ENCODE measurements around the gene ILF2.
"Not testable (repeated sequence)": the region's sequence is repeated elsewhere in the genome, so short reads cannot be mapped to it uniquely, and the experiment has no call there.

The ILF2 gene

DNA sequence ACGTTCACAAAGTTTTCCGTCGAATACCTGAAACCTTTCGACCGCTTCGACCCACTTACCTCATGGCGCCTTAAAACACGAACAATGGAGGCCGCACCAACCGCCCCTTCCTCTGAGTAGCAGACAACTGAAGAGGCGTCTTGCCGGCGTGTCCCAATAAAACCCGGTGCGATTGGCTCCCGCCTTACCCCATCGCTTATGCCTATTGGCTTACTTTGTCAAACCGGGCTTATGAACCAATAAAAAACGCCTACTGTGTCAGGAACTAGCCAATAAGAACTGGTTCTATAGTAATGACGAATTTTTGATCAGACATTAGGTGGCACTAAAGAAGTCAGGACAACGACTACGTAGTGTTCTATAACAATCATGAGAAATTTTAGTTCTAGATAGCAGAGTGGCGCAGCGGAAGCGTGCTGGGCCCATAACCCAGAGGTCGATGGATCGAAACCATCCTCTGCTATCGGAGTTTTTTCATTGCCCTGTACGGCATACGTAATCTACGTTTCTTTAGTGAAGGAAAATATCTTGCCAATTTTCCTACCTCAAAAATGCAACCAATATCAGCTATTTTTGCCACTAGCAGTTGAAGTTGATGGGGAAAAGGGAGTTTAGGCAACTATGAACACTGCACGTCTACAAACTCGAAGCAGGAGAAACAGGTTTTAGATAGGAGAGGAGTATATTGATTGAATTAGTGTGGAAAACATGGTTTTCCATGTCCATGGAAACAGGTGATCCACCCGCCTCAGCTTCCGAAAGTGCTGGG lies at the start of gene ILF2:
Gene ILF2 (minus strand): TSS at position 135 of the 769 bp plus-strand sequence. CDS start 71 bp downstream, at position 64.
- DNase-seq: peak; percentile 96

DNA sequence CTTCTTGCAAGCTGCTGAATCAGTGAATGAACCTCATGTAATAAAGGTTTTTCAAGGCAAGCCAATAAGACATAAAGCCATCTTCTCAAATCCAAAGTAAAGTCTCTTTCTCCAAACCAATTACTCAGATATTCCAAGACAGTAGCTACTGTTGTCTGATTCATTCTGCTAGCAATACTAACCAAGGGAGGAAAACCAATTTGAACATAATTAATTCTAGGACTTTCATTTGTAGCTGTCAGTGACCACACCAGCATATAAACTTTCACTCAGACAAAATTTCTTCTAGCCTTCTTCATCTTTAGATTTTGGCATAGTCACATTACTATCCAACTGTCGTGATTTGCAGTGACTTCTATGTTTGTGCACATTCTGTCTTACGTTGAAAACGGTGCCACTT lies 46.5 kb upstream of the ILF2 start:
- no peak for DNase-seq

DNA sequence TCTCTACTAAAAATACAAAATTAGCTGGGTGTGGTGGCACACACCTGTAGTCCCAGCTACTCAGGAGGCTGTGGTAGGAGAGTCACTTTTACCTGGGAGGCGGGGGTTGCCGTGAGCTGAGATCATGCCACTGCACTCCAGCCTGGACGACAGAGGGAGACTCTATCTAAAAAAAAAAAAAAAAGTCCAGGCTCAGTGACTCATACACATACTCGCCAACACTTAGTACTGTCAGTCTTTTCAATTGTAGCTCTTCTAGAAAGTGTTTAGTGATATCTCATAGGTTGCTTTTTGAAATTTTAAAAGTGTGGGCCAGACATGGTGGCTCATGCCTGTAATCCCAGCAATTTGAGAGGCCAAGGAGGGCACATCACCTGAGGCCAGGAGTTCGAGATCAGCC lies 45.4 kb upstream of the ILF2 start:
- not testable (repeated sequence) for DNase-seq

DNA sequence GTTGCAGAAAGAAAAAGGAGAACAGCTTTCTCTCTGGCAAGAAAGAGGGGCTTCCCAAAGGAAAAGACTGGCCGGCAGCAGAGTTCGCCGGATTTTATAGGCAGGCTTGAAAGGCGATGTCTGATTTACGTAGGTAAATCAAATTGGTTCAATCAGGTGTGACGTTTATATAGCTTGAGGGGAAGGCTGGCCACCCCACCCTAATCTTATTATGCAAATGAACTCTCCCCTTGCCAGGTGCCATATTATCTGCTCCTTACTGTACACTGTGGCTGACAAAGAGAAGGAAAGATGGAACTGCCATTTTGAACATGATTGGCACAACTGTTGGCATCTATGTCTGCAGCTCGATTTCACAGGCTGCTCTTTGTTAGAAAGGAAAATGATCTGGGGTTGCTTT lies 40.2 kb upstream of the ILF2 start:
- DNase-seq: no peak

DNA sequence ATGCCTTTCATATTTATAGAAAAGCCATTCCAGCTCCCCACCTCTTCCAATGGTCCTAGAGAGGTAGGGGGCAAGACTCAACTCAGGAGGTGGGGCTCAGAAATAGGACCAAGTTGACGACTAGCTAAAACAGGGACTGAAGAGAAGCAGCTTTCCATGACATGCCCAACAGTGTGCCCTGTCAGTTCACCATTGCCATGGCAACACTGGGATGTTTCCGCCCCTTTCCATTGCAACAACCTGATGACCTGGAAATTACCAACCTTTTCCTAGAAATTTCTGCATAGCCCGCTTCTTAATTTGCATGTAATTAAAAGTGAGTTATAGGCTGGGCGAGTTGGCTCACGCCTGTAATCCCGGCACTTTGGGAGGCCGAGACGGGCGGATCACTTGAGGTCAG lies 34.7 kb upstream of the ILF2 start:
- DNase-seq: no peak

DNA sequence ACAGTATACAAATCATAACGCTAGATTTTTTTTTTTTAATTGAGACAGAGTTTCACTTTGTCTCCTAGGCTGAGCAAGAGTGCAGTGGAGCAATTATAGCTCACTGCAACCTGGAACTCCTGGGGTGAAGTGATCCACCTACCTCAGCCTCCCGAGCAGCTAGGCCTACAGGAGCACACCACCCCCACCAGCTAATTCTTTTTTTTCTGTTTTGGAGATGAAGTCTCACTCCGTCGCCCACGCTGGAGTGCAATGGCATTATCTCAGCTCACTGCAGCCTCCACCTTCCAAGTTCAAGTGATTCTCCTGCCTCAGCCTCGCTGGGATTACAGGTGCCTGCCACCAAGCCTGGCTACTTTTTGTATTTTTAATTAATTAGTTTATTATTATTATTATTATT lies 29.0 kb upstream of the ILF2 start:
- no peak for DNase-seq

DNA sequence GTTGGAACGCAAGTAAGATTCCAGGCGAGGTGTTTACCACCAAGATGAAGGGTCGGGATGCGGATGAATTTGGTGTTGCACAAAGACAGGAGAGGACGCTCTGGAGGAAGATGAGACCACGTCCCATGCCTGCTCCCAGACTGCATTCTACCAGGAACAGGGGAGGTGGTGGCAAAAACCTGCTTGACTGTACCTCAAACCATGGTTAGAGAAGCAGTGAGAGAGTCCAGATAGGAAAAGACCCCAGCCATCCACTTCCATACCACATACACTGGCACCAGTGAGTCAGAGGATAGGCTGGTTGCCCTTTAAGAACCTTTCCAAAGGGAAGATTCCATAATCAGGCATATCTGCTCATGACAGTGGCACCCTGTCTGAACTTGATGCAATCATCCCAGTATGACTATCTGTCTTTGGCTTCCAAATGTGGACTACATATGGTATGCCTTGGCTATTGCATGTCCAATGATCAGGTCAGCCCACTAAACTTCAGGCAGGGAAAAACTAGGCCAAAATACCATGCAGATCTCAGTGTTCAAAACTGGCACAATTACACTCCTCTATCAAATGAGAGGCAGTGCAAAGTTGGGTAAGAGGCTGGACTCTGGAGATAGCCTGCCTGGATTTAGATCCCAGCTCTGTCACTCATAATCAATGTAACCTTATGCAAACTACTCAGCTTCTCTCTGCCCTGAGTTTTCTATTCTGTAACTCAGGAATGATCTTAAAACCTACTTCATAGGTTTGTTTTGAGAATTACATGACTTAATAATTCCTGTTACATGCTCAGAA lies 28.3 kb upstream of the ILF2 start:
- DNase-seq: no peak

DNA sequence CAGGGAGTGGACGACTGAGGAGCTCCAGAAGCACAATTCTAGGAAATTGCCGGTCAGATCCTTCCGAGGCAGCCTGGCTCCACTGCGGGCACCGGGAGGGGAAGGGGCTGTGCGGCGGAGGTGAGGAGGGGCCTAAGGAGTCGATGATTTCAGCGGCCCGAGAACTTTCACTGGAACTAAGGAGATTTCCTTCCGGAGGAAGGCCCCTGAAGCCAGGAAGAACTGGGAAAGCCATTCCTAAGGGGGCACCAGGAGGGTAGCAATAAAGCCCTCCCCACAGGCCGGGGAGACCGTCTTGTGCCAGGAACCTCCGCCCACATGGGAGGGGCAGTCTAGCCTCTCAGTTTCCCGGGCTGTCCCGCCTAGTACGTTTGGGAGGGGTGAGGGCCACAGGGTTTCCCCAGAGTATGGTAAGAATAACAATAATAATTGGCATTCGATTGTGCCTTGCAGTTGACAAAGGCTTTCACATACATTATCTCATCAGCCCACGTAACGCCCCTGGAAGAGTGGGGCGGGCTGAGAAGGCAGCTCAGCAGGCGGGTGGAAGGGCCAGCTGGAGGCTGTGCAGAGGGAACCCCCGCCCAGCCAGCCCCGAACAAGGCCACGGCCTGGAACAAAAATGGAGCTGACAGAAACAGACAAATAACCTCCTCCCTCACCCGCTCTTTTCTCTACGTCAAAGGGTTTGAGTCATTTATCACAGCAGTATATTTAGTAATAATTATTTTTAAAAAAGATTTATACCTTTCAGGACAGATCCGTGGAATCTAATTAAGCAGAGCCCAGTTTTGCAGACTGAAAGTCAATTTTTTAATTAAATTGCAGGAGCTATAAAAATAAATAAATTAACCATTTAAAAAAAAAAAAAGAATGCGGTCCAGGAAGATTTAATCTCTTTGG lies 27.5 kb upstream of the ILF2 start:
- DNase-seq: peak; percentile 30

DNA sequence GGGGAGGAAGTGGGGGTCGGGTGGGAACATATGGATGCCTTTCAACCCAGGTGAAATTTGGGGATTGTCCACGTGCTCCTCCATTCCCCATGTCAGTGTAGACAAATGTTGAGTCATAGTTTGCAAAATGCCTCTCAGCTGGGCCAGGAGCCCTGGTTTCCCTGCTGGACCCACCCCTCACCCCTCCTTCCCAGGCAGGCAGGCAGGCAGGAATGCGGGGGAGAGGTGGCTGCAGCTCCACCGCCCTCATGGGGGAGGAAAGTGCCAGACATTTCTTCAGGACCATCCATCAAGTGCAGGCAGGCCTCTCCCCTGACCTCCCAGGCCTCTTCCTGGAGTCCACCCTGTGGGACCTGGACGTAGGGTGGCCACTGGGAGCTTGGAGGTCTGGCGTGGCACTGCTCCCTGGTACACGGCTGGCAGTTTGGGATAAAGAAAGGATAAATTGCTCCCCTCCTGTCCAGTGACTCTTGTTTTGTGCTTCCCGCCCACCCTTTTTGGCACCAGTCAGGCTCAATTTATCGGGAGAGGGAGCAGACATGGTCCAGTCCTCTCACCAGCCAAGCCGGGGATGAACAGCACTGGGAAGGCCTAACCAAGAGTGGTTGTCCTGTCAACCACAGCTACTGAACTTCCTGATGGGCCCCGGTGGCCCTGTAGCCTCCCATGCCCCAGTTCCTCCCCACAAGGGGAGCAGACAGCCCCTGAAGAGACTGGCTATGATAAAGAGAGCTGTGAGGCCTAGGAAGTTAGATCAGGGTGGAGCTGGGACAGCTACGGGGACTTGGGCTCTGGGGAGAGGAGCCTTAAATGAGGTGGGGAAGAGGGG lies 26.6 kb upstream of the ILF2 start:
- DNase-seq: no peak

DNA sequence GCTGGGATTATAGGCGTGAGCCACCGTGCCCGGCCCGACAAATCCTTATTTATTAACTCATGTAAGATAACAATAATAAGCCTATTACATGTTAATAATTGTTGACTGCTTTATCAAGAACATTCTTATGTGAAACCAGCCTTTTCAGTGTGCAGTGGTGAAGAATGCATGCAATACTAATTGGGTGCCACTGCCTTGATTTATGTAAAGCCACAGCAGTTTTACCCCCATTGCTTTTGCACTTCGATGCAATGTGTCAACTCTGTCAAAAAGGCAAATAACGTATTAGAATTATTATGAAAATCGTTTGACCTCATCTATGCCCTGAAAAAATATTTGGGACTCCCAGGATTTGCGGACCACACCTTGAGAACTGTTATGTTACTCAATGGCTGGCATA lies 25.9 kb upstream of the ILF2 start:
- DNase-seq: no peak

DNA sequence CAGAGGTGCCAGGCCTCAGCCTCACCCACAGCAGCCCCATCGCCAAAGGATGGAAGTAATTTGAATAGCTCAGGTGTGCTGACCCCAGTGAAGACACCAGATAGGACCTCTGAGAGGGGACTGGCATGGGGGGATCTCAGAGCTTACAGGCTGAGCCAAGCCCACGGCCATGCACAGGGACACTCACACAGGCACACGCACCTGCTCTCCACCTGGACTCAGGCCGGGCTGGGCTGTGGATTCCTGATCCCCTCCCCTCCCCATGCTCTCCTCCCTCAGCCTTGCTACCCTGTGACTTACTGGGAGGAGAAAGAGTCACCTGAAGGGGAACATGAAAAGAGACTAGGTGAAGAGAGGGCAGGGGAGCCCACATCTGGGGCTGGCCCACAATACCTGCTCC lies 22.7 kb upstream of the ILF2 start:
- no peak for DNase-seq

DNA sequence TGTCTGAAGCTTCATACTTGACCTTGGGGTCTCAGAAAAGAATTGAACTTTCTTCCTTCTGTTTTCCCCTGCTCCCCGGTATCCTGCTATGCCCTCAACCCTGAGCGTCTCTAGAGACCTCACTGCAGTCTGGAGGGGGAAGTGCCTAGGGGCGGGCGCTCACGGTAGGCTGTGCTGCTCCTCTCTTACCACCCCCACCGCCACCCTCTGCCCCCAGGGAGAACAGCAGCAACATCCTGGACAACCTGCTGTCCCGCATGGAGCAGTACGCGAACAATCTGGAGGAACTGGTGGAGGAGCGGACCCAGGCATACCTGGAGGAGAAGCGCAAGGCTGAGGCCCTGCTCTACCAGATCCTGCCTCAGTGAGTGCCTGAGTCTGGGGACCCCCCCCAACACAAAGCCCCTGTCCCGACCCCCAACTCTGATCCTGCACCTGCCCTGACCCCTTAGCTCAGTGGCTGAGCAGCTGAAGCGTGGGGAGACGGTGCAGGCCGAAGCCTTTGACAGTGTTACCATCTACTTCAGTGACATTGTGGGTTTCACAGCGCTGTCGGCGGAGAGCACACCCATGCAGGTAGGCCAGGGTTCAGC lies 18.0 kb upstream of the ILF2 start:
- DNase-seq: no peak

DNA sequence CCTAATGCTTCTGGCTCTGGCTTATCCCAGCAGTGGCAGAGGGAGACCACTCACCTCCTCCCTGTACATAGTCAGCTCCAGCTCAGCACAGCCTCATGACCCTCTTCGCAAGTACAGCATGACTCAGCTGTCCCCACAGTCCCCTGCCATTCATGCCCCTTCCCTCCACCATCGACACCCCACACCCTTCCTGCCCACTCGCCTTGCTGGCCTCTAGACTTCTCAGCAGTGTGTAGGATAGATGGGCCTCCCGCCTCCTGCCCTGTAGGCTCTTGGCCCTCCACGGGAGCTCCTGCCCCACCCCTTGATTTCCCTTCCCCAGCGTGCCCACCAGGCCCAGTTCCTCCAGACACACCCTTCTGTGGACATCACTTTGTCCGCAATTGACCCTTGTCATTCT lies 17.5 kb upstream of the ILF2 start:
- no peak for DNase-seq

DNA sequence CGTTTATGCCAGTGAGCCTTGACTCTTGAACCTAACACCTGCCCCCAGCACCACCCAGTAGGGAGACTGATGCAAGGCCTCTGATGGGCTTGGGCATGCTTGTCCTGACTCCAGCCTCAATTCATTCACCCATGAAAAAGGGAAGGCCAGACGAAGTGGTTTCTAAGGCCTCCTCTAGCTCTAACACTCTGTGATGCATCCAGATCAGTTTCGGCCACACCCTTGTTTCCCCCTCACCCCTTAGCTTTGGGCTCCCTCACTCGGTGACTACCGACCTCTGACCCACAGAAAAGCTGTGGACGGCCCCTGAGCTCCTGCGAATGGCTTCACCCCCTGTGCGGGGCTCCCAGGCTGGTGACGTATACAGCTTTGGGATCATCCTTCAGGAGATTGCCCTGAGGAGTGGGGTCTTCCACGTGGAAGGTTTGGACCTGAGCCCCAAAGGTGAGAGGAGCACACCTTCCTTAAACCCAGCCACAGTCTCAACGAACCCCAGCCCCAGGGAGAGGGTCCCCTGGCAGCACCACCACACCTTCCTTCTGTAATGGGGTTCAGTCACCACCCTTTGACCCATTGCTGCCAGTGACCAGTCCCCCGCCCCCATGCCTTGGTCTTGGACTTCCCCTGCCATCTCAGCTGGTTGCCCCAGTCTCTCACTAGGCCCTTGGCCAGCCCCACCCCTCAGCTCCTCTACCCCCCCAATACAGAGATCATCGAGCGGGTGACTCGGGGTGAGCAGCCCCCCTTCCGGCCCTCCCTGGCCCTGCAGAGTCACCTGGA lies 16.7 kb upstream of the ILF2 start:
- DNase-seq: no peak

DNA sequence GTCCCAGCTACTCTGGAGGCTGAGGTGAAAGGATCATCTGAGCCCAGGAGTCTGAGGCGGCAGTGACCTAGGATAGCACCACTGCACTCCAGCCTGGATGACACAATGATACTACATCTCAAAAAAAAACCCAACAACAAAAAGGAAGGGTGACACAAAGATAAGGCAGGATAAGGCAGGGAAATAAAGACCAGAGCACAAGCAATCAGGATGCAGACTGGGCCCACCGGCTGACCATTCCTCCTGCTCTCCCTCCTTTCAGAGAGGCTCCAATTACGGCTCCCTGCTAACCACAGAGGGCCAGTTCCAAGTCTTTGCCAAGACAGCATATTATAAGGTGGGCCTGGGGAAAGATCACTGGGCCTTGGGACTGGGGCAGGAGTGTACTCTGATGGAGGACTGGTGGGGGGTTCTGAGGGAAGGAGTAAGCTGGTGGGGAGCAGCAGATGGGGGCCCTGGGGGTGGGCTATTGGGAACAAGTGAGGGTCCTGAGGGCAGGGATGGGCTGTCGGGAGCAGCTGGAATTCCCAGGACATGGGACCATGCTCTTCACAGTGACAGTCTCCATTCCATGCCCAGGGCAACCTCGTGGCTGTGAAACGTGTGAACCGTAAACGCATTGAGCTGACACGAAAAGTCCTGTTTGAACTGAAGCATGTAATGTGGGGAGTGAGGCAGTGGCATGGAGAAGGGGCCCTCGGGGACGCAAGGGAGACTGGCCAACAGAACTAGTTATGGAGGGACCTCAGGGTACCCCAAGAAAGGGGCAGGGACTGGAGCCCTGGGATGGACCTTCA lies 14.9 kb upstream of the ILF2 start:
- DNase-seq: no peak

DNA sequence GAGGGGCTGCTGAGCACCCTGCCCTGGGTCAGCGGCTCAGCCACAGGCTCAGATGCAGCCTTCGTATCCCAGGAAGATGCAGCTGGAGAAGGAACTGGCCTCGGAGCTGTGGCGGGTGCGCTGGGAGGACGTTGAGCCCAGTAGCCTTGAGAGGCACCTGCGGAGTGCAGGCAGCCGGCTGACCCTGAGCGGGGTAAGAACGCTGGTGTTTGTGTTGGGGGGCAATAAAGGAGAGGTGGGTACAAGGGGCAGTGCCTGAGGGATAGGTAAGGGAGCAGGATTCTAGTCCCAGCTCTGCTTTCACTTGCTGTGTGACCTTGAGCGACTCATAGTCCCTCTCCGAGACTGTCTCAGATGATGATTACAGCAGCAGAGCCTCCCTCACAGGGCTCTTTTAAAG lies 14.1 kb upstream of the ILF2 start:
- DNase-seq: no peak

DNA sequence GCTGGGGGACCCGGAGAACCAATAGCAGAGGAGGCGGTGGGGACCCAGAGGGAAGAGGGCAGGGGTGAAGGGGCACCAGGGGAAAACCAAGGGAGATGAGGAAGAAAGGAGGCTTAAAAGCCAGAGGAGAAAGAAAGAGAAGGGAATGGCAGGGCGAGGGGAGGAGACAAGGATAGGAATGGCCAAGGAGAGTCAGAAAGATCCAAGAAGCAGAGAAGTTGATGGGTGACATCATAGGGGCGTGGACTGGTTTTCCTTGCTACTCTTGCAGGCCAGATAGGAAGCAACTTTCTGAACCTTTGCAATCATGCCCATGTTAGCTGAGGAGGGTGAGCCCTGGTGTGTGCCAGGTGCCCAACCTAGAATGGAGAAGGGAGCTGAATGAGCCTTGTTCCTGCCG lies 13.1 kb upstream of the ILF2 start:
- DNase-seq: no peak

DNA sequence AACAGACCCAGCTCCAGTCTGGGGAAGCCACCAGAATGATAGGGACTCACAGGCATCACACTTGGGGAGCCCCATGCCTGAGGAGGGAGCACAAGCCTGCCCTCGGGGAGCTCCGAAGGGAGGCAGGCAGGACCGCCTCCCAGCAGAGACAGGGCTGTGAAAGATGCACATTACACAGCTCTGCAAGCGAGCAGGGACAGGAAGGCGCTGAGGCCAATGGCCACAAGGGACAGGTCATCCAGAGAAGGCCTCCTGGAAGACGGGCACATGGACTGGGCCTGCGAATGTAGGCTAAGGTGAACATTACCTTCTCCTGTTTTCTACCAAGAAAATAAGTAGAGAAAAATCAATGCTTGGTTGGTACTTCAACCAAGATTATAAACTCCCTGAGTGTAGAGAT lies 11.9 kb upstream of the ILF2 start:
- no peak for DNase-seq

DNA sequence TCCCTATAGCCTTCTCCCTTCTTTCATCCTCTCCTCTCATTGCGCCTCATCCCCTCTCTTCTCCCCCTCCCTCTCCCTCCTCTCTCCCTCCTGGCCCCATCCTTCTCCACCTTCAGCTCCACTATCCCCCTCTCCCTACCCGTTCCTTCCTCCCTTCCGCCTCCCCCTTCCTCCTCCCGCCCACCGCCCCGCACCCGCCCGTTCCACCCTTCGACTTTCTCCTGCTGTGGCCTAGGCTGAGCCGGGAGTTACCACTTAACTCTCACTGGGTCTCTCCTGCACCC lies 9.3 kb upstream of the ILF2 start:
- DNase-seq: no peak

DNA sequence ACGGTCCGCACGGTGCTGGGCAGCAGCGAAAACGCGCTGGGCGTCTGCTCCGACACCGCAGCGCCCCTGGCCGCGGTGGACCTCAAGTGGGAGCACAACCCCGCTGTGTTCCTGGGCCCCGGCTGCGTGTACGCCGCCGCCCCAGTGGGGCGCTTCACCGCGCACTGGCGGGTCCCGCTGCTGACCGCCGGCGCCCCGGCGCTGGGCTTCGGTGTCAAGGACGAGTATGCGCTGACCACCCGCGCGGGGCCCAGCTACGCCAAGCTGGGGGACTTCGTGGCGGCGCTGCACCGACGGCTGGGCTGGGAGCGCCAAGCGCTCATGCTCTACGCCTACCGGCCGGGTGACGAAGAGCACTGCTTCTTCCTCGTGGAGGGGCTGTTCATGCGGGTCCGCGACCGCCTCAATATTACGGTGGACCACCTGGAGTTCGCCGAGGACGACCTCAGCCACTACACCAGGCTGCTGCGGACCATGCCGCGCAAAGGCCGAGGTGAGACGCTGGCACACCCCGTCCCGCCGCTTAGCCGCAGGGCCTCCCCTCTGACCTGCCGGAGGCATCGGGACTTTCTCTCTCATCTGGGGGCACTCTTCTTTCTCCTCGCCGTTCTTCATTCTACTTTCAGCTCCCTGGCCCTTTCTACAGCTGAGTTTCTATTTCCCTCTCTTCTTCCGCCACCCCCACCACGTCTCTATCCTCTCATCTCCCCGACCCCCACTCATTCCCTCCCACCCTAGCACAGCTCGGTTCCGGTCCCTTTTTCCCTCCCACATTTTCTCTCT lies 8.7 kb upstream of the ILF2 start:
- no peak for DNase-seq
